GM18507 (cell line): ENCODE measurements around the gene KAZN.
"Not testable (repeated sequence)": the region's sequence is repeated elsewhere in the genome, so short reads cannot be mapped to it uniquely, and the experiment has no call there.

Experiments used
- DNase-seq: peaks from one replicate; pipeline ENCODE4 v3.0.0; 2011; ENCODE audit warnings: low read depth; ENCODE audit not compliant: insufficient read length; ENCODE audit errors: extremely low spot score
- FAIRE-seq: peaks from 2 replicates; lab custom pipeline; 2011; peaks lifted over from hg19 to GRCh38; lab: Jason Lieb, UNC

The KAZN gene

GRCh38 chr1:14949836-14950713 lies 351.6 kb downstream of the KAZN start:
- no peak for DNase-seq
- FAIRE-seq, result no peak

- FAIRE-seq, result no peak
- DNase-seq, result no peak
Observed at GRCh38 chr1:14951766-14952165, 353.3 kb downstream of the KAZN start.

GRCh38 chr1:14952626-14953314 lies 354.3 kb downstream of the KAZN start:
- DNase-seq (no peak), FAIRE-seq (no peak)

GRCh38 chr1:14954210-14954609 lies 355.7 kb downstream of the KAZN start:
- DNase-seq (no peak), FAIRE-seq (no peak)

GRCh38 chr1:14954930-14955329 lies 356.4 kb downstream of the KAZN start:
- FAIRE-seq (no peak), DNase-seq (no peak)

GRCh38 chr1:14955402-14955801 lies 356.9 kb downstream of the KAZN start:
- FAIRE-seq, result no peak
- DNase-seq, result no peak

- FAIRE-seq (no peak), DNase-seq (no peak)
Observed at GRCh38 chr1:14955976-14956375, 357.5 kb downstream of the KAZN start.

GRCh38 chr1:14956579-14957195 lies 358.2 kb downstream of the KAZN start:
- no peak for DNase-seq
- no peak for FAIRE-seq

- DNase-seq, result no peak
- FAIRE-seq, result no peak
Observed at GRCh38 chr1:14957375-14958098, 359.1 kb downstream of the KAZN start.

- DNase-seq, result no peak
- no peak for FAIRE-seq
Observed at GRCh38 chr1:14958249-14959058, 360.0 kb downstream of the KAZN start.

GRCh38 chr1:14959059-14959694 lies 360.7 kb downstream of the KAZN start:
- FAIRE-seq (no peak), DNase-seq (no peak)

GRCh38 chr1:14961661-14962267 lies 363.3 kb downstream of the KAZN start:
- DNase-seq (no peak), FAIRE-seq (no peak)

GRCh38 chr1:14962407-14962806 lies 363.9 kb downstream of the KAZN start:
- FAIRE-seq, result no peak

GRCh38 chr1:14963791-14964710 lies 365.6 kb downstream of the KAZN start:
- not testable (repeated sequence) for FAIRE-seq, DNase-seq

More at GRCh38 chr1:14962407-14962806, 363.9 kb downstream of the KAZN start:
- DNase-seq, result no peak

GRCh38 chr1:14964711-14965055 lies 366.2 kb downstream of the KAZN start:
- no peak for DNase-seq
- FAIRE-seq, result no peak

- DNase-seq (no peak), FAIRE-seq (no peak)
Observed at GRCh38 chr1:14968251-14968851, 369.9 kb downstream of the KAZN start.

GRCh38 chr1:14969006-14969405 lies 370.5 kb downstream of the KAZN start:
- FAIRE-seq (no peak), DNase-seq (no peak)
